GM18861 (cell line): Measurements from ENCODE around the gene ZBTB8OS.
"Not testable (repeated sequence)": the region's sequence is repeated elsewhere in the genome, so short reads cannot be mapped to it uniquely, and the experiment has no call there.

Experiments used
- ATAC-seq: cut with Tn5 transposase; IDR thresholded peaks from one replicate; pipeline ENCODE4 v1.9.1; 2021; ENCODE audit not compliant: unreplicated experiment

Gene ZBTB8OS

DNA sequence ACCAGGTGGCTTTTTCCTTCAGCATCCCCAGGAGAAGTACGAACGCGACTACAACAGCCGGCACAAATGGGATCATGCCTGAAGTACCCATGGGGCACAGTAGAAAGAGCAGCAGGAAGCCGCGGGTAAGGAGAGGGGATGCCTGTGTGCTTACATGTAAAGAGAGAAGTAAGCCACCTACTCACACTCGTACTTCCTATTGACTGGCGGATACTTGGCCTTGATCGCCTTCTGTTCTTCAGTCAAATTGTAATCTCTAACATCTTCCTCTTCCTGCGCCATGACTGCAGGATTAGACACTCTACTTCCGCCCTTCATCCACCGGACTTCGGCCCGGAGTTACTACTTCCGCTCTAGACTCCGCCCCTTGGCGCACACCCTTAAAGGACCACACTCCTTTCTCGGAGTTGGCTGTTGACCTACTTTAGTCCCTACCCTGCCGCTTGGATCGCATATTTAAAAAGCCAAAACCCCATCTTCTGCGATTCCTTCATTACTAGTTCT is at the start of gene ZBTB8OS:
TSS of gene ZBTB8OS (minus strand) at position 303 of the 504 bp plus-strand sequence. CDS start at position 282, 21 bp downstream.
- peak; percentile 63 for ATAC-seq

DNA sequence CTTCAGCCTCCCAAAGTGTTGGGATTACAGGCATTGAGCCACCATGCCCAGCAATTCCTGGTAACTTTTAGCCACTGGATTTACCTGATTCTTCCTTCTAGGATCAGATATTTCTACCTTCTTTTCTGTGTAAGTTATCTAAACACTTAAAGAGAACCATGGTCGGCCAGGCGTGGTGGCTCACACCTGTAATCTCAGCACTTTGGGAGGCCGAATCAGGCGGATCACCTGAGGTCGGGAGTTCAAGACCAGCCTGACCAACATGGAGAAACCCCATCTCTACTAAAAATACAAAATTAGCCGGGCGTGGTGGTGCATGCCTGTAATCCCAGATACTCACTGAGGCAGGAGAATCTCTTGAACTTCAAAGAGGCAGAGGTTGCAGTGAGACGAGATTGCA is 46.6 kb upstream of the ZBTB8OS start:
- not testable (repeated sequence) for ATAC-seq

GRCh38 chr1:32696041-32696440 is 45.7 kb upstream of the ZBTB8OS start:
- no peak for ATAC-seq

- no peak for ATAC-seq
Observed at GRCh38 chr1:32695098-32695904, 45.0 kb upstream of the ZBTB8OS start.

DNA sequence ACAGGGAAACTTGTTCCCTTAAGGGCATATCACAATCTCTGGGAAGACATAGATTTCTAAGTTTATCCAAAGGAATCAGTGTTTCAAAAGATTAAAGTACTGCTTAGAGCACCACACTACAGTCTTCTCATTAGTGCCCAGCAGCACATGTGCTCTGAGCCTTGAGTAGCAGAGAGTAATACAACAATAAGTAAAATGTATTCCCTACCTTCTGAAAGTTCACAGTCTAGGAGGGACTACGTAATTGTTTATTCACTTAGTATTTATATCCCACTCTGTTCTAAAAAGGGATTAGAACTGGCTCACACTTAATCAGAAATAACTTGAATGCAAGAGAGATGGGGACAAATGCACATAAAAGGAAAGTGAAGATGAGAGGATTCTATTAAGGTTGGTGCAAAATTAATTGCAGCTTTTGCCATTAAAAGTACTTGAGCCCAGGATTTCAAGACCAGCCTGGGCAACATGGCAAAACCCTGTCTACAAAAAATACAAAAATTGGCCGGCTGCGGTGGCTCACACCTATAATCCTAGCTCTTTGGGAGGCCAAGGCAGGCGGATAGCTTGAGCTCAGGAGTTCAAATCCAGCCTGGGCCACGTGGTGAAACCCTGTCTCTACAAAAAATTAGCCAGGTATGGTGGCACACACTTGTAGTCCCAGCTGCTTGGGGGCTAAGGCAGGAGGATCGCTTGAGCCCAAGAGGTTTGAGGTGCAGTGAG is 43.3 kb upstream of the ZBTB8OS start:
- no peak for ATAC-seq

DNA sequence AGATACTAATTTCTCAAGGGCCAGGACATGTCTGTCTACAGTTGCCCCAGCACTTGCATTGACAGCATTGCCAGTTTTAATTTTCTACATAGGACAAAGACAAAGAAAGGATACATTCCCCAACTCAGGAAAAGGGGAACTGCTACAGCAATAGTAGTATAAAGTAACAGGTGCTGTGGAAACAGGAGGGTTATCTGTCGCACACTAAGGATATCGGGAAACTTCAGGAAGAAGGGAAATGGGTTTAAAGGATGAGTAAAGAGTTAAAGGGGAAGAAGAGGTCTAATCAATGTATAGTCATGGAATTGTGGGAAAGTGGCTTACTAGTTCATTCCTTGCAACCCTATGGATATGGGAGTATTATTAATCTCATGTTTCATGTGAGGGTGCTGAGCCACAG is 36.0 kb upstream of the ZBTB8OS start:
- no peak for ATAC-seq

- ATAC-seq, result no peak
Observed at GRCh38 chr1:32685498-32685897, 35.1 kb upstream of the ZBTB8OS start.

- no peak for ATAC-seq
Observed at GRCh38 chr1:32684167-32684811, 33.9 kb upstream of the ZBTB8OS start.

DNA sequence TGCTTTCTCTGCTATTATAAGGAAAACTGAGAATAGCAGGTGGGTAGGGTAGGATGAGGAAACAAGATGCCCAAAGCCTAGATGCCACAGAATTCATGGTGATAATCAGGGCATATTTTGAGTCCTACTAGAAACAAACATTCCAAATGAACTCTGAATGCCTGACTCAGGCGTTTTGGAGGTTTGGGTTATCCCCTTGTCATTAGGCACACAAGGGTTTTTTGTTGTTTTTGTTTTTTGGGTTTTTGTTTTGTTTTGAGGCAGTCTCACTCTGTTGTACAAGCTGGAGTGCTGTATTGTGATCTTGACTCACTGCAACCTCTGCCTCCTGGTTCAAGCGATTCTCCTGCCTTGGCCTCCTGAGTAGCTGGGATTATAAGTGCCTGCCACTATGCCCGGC is 33.0 kb upstream of the ZBTB8OS start:
- no peak for ATAC-seq

DNA sequence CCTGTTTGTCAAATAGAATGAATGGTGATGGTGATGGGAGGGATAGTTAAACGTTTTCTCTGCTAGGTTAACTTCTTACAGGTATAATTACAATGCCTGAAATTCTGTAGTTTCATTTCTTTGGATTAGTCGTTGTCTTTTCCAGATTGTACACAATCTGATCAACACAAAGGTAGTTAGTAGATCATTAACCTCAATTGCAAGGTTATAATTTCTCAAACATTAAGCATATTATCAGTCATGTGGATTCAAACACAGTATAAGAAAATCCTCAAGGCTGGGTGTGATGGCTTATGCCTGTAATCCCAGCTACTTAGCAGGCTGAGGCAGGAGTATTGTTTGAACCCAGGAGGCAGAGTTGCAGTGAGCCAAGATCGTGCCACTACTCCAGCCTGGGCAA is 31.6 kb upstream of the ZBTB8OS start:
- ATAC-seq, result no peak

DNA sequence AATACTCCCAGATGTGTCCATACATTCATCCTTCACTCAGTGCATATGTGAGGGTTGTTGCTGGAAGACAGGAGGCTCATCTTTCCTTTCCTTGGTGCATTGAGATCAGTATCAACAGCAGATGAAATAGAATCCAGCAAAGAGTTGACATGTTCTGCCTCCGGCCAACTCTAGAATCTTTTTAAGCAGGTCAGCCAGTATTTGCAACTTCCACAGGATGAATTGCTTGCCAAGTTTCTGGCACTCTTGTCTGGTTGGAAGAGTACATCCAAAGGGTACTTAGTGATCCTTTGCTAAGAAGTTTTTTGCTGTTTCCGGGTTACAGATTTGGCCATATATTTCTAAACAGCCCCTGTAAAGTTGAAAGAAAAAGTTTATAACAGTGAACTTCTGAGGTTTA is 31.2 kb upstream of the ZBTB8OS start:
- ATAC-seq, result no peak

- no peak for ATAC-seq
Observed at GRCh38 chr1:32680642-32681041, 30.3 kb upstream of the ZBTB8OS start.

- not testable (repeated sequence) for ATAC-seq
Observed at GRCh38 chr1:32679993-32680392, 29.6 kb upstream of the ZBTB8OS start.

- ATAC-seq, result no peak
Observed at GRCh38 chr1:32676945-32677344, 26.6 kb upstream of the ZBTB8OS start.

DNA sequence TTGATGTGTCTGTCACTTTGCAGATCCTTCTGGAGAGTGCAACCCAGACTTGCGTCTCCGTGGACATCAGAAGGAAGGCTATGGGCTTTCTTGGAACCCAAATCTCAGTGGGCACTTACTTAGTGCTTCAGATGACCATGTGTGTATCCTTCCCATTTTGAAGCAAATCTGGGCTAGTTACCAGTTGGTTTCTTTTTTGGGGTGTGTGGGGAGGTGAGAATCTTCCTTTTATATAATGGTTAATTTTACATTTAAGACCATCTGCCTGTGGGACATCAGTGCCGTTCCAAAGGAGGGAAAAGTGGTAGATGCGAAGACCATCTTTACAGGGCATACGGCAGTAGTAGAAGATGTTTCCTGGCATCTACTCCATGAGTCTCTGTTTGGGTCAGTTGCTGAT is 18.4 kb upstream of the ZBTB8OS start:
- not testable (repeated sequence) for ATAC-seq

- ATAC-seq, result no peak
Observed at GRCh38 chr1:32666901-32667566, 16.7 kb upstream of the ZBTB8OS start.

DNA sequence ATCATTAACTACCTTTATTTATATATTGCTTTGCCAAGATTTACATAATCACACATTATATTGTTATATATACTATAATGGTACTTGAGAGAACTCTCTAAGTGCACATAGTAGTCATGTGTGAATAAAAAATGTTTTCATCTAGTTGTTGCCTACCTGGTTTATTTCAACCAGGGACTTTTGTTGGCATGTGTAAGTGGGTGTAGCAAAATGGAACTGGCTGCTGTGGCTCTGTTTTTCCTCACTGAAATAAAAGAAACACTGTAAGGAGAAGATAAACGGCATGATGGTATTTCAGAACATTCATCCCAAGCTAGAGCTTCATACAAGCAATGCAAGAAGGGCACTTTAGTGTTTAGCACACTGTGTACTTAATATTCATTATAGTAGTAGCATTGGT is 15.6 kb upstream of the ZBTB8OS start:
- ATAC-seq, result no peak

DNA sequence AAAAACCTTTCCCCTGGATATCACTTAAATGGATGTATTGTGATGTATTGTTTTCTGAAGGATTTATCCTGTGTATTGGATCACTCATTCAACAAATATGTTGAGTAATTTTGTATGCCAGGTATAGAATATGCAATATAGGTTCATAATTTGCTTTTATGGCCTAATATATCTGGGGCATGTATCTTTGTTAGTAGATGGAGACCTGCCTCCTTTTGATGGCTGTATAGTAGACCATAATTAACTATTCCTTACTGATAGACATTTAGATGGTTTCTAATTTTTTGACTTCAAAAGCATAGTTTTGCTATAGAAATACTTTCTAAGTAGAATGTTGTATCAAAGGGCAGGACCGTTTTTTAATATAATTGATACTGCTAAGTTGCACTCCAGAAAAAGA is 9.2 kb upstream of the ZBTB8OS start:
- ATAC-seq, result no peak

DNA sequence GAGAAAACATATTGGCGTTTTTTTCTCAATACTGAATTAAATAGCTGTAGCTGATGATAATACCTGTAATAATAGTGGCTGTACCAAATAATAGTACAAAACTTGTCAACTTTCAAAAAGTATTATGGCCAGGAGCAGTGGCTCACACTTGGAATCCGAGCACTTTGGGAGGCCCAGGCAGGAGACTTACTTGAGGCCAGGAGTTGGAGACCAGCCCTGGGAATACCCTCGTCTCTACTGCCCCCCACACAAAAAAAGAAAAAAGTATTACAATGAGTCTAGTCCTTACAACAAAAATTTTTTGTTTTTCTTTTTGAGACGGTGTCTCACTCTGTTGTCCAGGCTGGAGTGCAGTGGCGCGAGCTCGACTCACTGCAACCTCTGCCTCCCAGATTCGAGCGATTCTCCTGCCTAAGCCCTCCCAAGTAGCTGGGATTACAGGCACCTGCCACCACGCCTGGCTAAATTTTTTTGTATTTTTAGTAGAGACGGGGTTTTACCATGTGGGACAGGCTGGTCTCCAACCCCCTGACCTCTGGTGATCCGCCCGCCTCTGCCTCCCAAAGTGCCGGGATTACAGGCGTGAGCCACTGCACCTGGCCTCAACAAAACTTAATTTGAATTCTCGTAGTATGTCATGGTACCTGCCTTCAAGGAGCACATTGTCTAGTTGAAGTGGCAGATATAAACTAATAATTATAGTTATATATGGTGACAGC is 2.1 kb upstream of the ZBTB8OS start:
- no peak for ATAC-seq

DNA sequence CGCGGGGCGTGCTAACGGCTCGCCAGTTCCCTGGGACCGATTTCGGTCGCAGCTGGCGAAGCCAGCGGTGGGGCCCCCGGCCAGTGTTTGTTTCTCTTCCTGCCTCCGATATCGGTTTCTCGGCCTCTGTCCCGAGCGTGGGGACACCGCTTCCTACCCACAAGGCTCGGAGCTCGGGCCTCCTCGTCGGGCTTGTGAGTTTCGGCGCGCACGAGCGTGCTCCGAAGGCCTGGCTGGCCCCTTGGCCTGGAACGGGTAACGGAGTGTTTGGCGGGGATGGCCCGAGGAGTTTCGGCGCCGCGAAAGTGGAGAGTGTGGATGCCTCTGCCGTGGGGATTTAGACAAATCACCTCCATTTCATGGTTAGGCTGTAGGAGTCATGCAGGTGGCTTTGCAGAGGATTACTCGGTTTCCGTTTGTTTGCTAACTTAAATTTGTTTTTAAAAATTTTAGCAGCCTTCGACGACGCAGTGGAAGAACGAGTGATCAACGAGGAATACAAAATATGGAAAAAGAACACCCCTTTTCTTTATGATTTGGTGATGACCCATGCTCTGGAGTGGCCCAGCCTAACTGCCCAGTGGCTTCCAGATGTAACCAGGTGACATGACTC is 1.2 kb upstream of the ZBTB8OS start:
- ATAC-seq, result peak; percentile 22
